Prostate gland (tissue), 2 donors: Measurements from ENCODE around the gene HNRNPF. TPM values are rescaled to one million over a fixed set of nuclear protein-coding genes. Genes with fewer than 3 reads are reported as not detected.
A peak's percentile ranks its signal among the peaks of the same experiment; 100 is the strongest.

ENCODE experiments used
- DNase-seq: peaks from one replicate; pipeline ENCODE4 v3.0.0-alpha.2; 2019; ENCODE audit warnings: low spot score
- H3K27ac ChIP-seq, 2 donors: fragments of 200-600 bp; sonication (generic); 2 replicates each; pipeline ENCODE4 v1.5.1; 2017 to 2019
- H3K27me3 ChIP-seq: fragments of 200-600 bp; sonication (generic); replicated peaks from 2 replicates; pipeline ENCODE4 v1.5.1; 2019; ENCODE audit not compliant: insufficient read depth
- H3K36me3 ChIP-seq, 2 donors: fragments of 200-600 bp; sonication (generic); 1 replicate in 1 of 2; 2 replicates in 1 of 2; pipeline versions ENCODE4 v1.5.1 to v1.8.1; 2017 to 2019
- H3K4me1 ChIP-seq: fragments of 200-600 bp; sonication (generic); replicated peaks from 2 replicates; pipeline ENCODE4 v1.5.1; 2019
- H3K4me3 ChIP-seq, 2 donors: fragments of 200-600 bp; sonication (generic); 2 replicates each; pipeline ENCODE4 v1.5.1; 2017 to 2019
- H3K9me3 ChIP-seq: fragments of 200-600 bp; sonication (generic); 2 replicates; pipeline ENCODE4 v1.5.1; 2017
- CTCF ChIP-seq, 4 experiments: fragments of 200-600 bp in 2 of 4; fragments of 450-650 bp in 2 of 4; sonication (generic) in 2 of 4; IDR thresholded peaks; 1 replicate in 3 of 4; 2 replicates in 1 of 4; pipeline ENCODE4 v1.5.1; 2016 to 2019; ENCODE audit warnings: antibody characterized with exemption in 4 of 4, mild to moderate bottlenecking in 2 of 4, moderate library complexity in 2 of 4
- POLR2A ChIP-seq: fragments of 450-650 bp; IDR thresholded peaks from one replicate; pipeline ENCODE4 v1.6.1; 2016; ENCODE audit warnings: antibody characterized with exemption, mild to moderate bottlenecking
- POLR2AphosphoS5 ChIP-seq: sonication (generic); formaldehyde crosslinking; IDR thresholded peaks from one replicate; pipeline ENCODE4 v1.6.1; 2017; ENCODE audit warnings: antibody characterized with exemption
- WGBS: methylation state at CpG from one replicate; pipeline ENCODE4 v1.1.5; 2018; 5-methylcytosine and 5-hydroxymethylcytosine counted together
- intact Hi-C: fragments of 100-400 bp; cut with DNase I; formaldehyde crosslinking; loops from one replicate; pipeline ENCODE4 v1.14.2; 2022
- total RNA-seq, 2 donors: library from RNA; depleted of rRNA; stranded (reverse); fragments of >200 nt; gene quantifications; one replicate each; pipeline ENCODE4 v1.1.0, GENCODE V29; 2016

Gene HNRNPF
- total RNA-seq, 2 donors from 2014 or later, result 175 to 199 TPM

DNA sequence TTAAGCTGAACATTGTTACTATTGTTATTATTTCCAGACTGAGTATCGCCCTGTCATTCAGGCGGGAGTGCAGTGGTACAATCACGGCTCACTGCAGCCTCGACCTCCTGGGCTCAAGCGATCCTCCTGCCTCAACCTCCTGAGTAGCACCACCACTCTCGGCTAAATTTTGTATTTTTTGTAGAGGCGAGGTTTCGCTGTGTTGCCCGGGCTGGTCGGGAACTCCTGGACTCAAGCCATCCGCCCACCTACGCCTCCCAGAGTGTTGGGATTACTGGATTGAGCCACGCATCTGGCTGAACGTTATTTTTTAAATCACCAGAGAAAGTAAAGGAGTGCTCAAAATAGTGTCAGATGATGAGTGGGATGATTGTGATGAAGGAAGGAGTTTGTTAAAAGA lies 1.4 kb upstream of the HNRNPF start:
- intact Hi-C loops, result no loop called here

DNA sequence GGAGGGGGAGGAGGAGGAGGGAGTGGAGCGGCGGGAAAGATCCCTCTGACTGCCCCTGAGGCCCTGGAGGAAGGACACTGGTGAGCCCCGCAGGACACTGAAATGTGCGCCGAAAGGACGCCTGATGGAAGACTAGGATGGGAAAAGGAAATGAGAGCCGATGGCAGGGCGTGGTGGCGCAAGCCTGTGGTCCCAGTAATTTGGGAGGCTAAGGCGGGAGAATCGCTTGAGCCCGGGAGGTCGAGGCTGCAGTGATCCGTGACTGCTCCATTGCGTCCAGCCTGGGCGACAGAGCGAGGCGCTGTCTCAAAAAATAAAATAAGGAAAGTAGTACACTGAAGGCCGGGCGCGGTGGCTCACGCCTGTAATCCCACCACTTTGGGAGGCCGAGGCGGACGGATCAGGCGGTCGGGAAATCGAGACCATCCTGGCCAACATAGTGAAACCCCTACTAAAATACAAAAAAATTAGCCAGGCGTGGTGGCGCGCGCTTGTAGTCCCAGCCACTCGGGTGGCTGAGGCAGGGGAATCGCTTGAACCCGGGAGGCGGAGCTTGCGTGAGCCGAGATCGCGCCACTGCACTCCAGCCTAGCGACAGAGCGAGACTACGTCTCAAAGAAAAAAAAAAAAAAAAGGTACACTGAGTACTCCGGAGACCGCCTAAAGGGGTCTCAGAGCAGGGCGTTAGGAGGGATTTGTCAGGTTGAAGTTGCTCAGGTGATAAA lies 561 bp upstream of the HNRNPF start:
- no peak for TF ChIP-seq POLR2A
- TF ChIP-seq CTCF (IDR thresholded peaks at IDR 0.05), result no peak
- TF ChIP-seq POLR2AphosphoS5, result no peak
- no peaks in the 10 kb centered on the region for H3K36me3 ChIP-seq
- peak overlapping the region; percentile 61 to 69 for H3K4me3 ChIP-seq
- H3K9me3 ChIP-seq, result no peaks in the 10 kb centered on the region
- WGBS, result 12% methylated on average over 46 of the region's 46 CpGs
- no peaks in the 10 kb centered on the region for H3K27me3 ChIP-seq
- no peak for DNase-seq
- H3K27ac ChIP-seq, result peak overlapping the region; percentile 97 to 99
- intact Hi-C loops, result no loop called here
- peaks cover 6% of the 10 kb centered on the region for H3K4me1 ChIP-seq

More for the DNA sequence above, 1.4 kb upstream of the HNRNPF start:
- Histone ChIP-seq H3K27me3 (no peaks in the 10 kb centered on the region), H3K9me3 (no peaks in the 10 kb centered on the region), H3K4me3 (no peak overlapping the region), H3K27ac (no peak overlapping the region), H3K4me1 (peaks cover 6% of the 10 kb centered on the region), H3K36me3 (no peaks in the 10 kb centered on the region)
- TF ChIP-seq POLR2AphosphoS5, result no peak
- TF ChIP-seq POLR2A, result no peak
- TF ChIP-seq CTCF (IDR thresholded peaks at IDR 0.05), result no peak
- 94% methylated on average over 14 of the region's 14 CpGs for WGBS
- no peak for DNase-seq

DNA sequence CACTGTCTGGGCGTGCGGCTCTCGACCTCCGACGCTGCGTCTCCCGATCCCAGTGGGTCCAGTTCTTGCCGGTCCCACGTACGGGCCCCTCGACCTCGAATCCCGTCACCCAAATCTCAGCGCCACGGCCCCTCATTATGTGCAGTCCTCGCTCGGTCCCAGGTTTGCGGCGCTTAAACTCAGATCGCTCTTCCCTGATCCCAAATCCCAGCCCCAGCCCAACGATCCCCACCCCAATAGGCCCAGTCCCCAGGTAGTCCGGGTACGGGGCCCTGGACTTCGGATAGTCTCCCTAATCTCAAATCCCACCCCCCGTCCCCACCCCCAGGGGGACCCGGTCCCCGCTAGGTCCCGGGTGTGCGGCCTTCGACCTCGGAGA lies 666 bp downstream of the HNRNPF start:
- WGBS, result under 1% methylated on average over 26 of the region's 31 CpGs
- Histone ChIP-seq H3K27ac (peak overlapping the region; percentile 97 to 99), H3K36me3 (no peaks in the 10 kb centered on the region), H3K4me3 (peak overlapping the region; percentile 61 to 69), H3K27me3 (no peaks in the 10 kb centered on the region), H3K9me3 (no peaks in the 10 kb centered on the region), H3K4me1 (peaks cover 6% of the 10 kb centered on the region)
- intact Hi-C loops, result no loop called here
- TF ChIP-seq POLR2AphosphoS5 (no peak), POLR2A (no peak)
- DNase-seq, result no peak

- WGBS, result under 1% methylated on average over 56 of the region's 56 CpGs
- intact Hi-C loops, result no loop called here
- peak overlapping the region; percentile 97 to 99 for H3K27ac ChIP-seq
- DNase-seq, result peak; percentile 95
- no peaks in the 10 kb centered on the region for H3K9me3 ChIP-seq
- no peaks in the 10 kb centered on the region for H3K27me3 ChIP-seq
- H3K4me3 ChIP-seq, result peak overlapping the region; percentile 61 to 69
- H3K4me1 ChIP-seq, result peaks cover 6% of the 10 kb centered on the region
- TF ChIP-seq CTCF (IDR thresholded peaks at IDR 0.05) (peak in 2 of 4 experiments; percentile 43 to 47), POLR2A (peak; percentile 72), POLR2AphosphoS5 (peak; percentile 91)
- no peaks in the 10 kb centered on the region for H3K36me3 ChIP-seq
Observed at GRCh38 chr10:43407576-43408330, 1.2 kb downstream of the HNRNPF start.

DNA sequence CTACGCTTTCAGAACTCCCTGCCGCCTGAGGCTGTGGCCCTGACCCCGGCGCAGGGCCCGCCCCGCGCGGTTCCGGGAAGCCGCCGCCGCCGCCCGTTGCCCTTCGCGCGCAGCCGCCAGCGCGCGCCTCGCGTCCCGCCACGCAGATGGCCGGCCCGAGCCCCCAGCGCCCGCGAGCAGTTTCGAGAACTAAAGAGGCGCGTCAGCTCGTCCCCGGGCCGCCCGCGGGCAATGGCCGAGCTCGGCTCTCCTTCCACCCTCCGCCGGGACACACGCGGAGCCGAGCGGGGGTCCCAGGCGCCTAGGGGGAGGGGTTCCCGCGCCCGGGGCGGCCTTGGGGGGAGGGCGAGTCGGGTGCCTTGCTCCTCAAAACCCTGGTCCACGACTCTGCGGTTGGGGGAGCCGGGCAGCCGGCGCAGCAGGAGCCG lies 1.8 kb downstream of the HNRNPF start:
- intact Hi-C loops, result no loop called here
- Histone ChIP-seq H3K27ac (peak overlapping the region; percentile 97 to 99), H3K4me1 (peaks cover 6% of the 10 kb centered on the region), H3K4me3 (peak overlapping the region; percentile 61 to 69), H3K9me3 (no peaks in the 10 kb centered on the region), H3K27me3 (no peaks in the 10 kb centered on the region), H3K36me3 (no peaks in the 10 kb centered on the region)
- peak; percentile 33 for DNase-seq
- WGBS, result under 1% methylated on average over 58 of the region's 59 CpGs
- no peak for TF ChIP-seq CTCF (IDR thresholded peaks at IDR 0.05)
- TF ChIP-seq POLR2AphosphoS5, result no peak
- TF ChIP-seq POLR2A, result no peak
